SK-N-SH (cell line): Measurements from ENCODE around the gene TBX19. TPM values are rescaled to one million over a fixed set of nuclear protein-coding genes. Genes with fewer than 3 reads are reported as not detected.

Experiments used
- CTCF ChIA-PET: fragments of 300-600, 350-600 bp; formaldehyde crosslinking; extraction: SDS; loops from one replicate; lab custom pipeline; 2021; lab: Yijun Ruan, JAX
- POLR2A ChIA-PET: fragments of 350-600 bp; sonication (Branson Sonifier 250); formaldehyde crosslinking; extraction: SDS; loops from one replicate; lab custom pipeline; 2020; ENCODE audit warnings: antibody characterized with exemption, inconsistent platforms; lab: Yijun Ruan, JAX
- DNase-seq: peaks from one replicate; pipeline ENCODE4 v3.0.0; 2012
- H2AFZ ChIP-seq: fragments of 200-600 bp; sonication (generic); 2 replicates; pipeline ENCODE4 v1.8.1; 2016; ENCODE audit warnings: antibody characterized with exemption, mild to moderate bottlenecking, low read depth
- H3F3A ChIP-seq: fragments of 200-600 bp; sonication (generic); replicated peaks from 2 replicates; pipeline ENCODE3; 2016; ENCODE audit warnings: antibody characterized with exemption, mild to moderate bottlenecking; ENCODE audit not compliant: insufficient read depth
- H3K27ac ChIP-seq, 2 experiments: fragments of 200-500 bp in 1 of 2; fragments of 200-600 bp in 1 of 2; sonication (Bioruptor generic) in 1 of 2; sonication (generic), shearing (Covaris generic) in 1 of 2; 2 replicates each; pipeline versions ENCODE4 v1.5.1 to v1.6.1; 2014 to 2016; ENCODE audit warnings: low read depth in 2 of 2, inconsistent platforms in 1 of 2, low read length in 1 of 2, mild to moderate bottlenecking in 1 of 2, mixed read lengths in 1 of 2
- H3K27me3 ChIP-seq: fragments of 200-600 bp; sonication (generic), shearing (Covaris generic); 2 replicates; pipeline ENCODE4 v1.6.1; 2016; ENCODE audit warnings: mixed run types; ENCODE audit not compliant: insufficient read depth
- H3K36me3 ChIP-seq, 2 experiments: fragments of 200-500 bp in 1 of 2; fragments of 200-600 bp in 1 of 2; sonication (Bioruptor generic) in 1 of 2; sonication (generic) in 1 of 2; replicated peaks in 1 of 2; 2 replicates each; pipeline versions ENCODE3 to v1.5.1; 2014 to 2016; ENCODE audit warnings: low read length in 1 of 2, mild to moderate bottlenecking in 1 of 2; ENCODE audit not compliant: insufficient read depth in 2 of 2, control insufficient read depth in 1 of 2
- H3K4me1 ChIP-seq, 2 experiments: fragments of 200-500 bp in 1 of 2; fragments of 200-600 bp in 1 of 2; sonication (Bioruptor generic) in 1 of 2; sonication (generic), shearing (Covaris generic) in 1 of 2; 2 replicates each; pipeline versions ENCODE4 v1.5.1 to v1.6.1; 2014 to 2016; ENCODE audit warnings: low read depth in 1 of 2, low read length in 1 of 2, mixed run types in 1 of 2; ENCODE audit not compliant: insufficient read depth in 2 of 2, control insufficient read depth in 1 of 2
- H3K4me2 ChIP-seq: fragments of 200-600 bp; sonication (generic), shearing (Covaris generic); 2 replicates; pipeline ENCODE4 v1.6.1; 2017; ENCODE audit warnings: mixed run types
- H3K4me3 ChIP-seq, 2 experiments: fragments of 200-500 bp in 1 of 2; fragments of 200-600 bp in 1 of 2; sonication (Bioruptor generic) in 1 of 2; sonication (generic), shearing (Covaris generic) in 1 of 2; 2 replicates each; pipeline versions ENCODE4 v1.5.1 to v1.8.1; 2014 to 2016; ENCODE audit warnings: low read depth in 2 of 2, inconsistent platforms in 1 of 2, low read length in 1 of 2, mild to moderate bottlenecking in 1 of 2, mixed read lengths in 1 of 2, moderate library complexity in 1 of 2
- H3K79me2 ChIP-seq: fragments of 200-600 bp; sonication (generic); 2 replicates; pipeline ENCODE4 v1.8.1; 2017; ENCODE audit warnings: mild to moderate bottlenecking; ENCODE audit not compliant: insufficient read depth
- H3K9ac ChIP-seq: fragments of 200-600 bp; sonication (generic); 2 replicates; pipeline ENCODE4 v1.6.1; 2017; ENCODE audit warnings: mixed run types
- H3K9me2 ChIP-seq: fragments of 200-600 bp; sonication (generic); 2 replicates; pipeline ENCODE4 v1.6.1; 2017; ENCODE audit warnings: mixed run types
- H3K9me3 ChIP-seq: fragments of 200-600 bp; sonication (generic); 2 replicates; pipeline ENCODE4 v1.6.1; 2017; ENCODE audit warnings: mixed run types, mild to moderate bottlenecking, moderate library complexity
- H4K20me1 ChIP-seq: fragments of 200-600 bp; sonication (generic); 2 replicates; pipeline ENCODE4 v1.6.1; 2017; ENCODE audit warnings: mild to moderate bottlenecking, mixed run types; ENCODE audit not compliant: insufficient read depth
- EP300 ChIP-seq, 2 experiments: IDR thresholded peaks; 2 replicates each; pipeline versions ENCODE4 v1.4.0 to v1.6.1; 2012; ENCODE audit warnings: borderline replicate concordance in 1 of 2, low read depth in 1 of 2, low read length in 1 of 2
- FOXJ3 ChIP-seq: sonication (generic); formaldehyde crosslinking; IDR thresholded peaks from 2 replicates; pipeline ENCODE4 v1.5.1; 2020; ENCODE audit warnings: mild to moderate bottlenecking, missing genetic modification reagents
- FOXM1 ChIP-seq: IDR thresholded peaks from 2 replicates; pipeline ENCODE4 v1.4.0; 2012; ENCODE audit warnings: low read depth, mild to moderate bottlenecking
- GABPA ChIP-seq: IDR thresholded peaks from 2 replicates; pipeline ENCODE4 v1.4.0; 2012; ENCODE audit warnings: low read depth, mild to moderate bottlenecking
- JUND ChIP-seq: IDR thresholded peaks from 2 replicates; pipeline ENCODE4 v1.4.0; 2012
- MXI1 ChIP-seq: IDR thresholded peaks from 2 replicates; pipeline ENCODE4 v1.6.1; 2012; ENCODE audit warnings: mild to moderate bottlenecking, low read depth, low read length, improper control_type of control experiment
- NRF1 ChIP-seq: IDR thresholded peaks from 2 replicates; pipeline ENCODE4 v1.6.1; 2012; ENCODE audit warnings: low read depth, mild to moderate bottlenecking, low read length
- POLR2AphosphoS5 ChIP-seq: IDR thresholded peaks from 2 replicates; pipeline ENCODE4 v1.6.1; 2012; ENCODE audit warnings: low read depth, low read length
- RAD21 ChIP-seq: IDR thresholded peaks from 2 replicates; pipeline ENCODE4 v1.6.1; 2012; ENCODE audit warnings: mild to moderate bottlenecking, low read length
- RCOR1 ChIP-seq: fragments of 150-350 bp; IDR thresholded peaks from 2 replicates; pipeline ENCODE4 v1.6.1; 2017; ENCODE audit warnings: antibody characterized with exemption, low read length
- RFX5 ChIP-seq: IDR thresholded peaks from 2 replicates; pipeline ENCODE4 v1.6.1; 2012; ENCODE audit warnings: mild to moderate bottlenecking, improper control_type of control experiment, low read length
- TEAD4 ChIP-seq: IDR thresholded peaks from 2 replicates; pipeline ENCODE4 v1.4.0; 2012; ENCODE audit warnings: mild to moderate bottlenecking, borderline replicate concordance; ENCODE audit not compliant: insufficient read depth
- USF1 ChIP-seq: IDR thresholded peaks from 2 replicates; pipeline ENCODE4 v1.4.0; 2012; ENCODE audit warnings: low read depth, borderline replicate concordance
- USF2 ChIP-seq: fragments of 150-350 bp; IDR thresholded peaks from 2 replicates; pipeline ENCODE4 v1.6.1; 2017; ENCODE audit warnings: antibody characterized with exemption, low read length, low read depth, borderline replicate concordance
- WGBS: methylation state at CpG from one replicate; pipeline ENCODE4 v1.1.6; 2017; ENCODE audit warnings: low lambda C conversion rate; 5-methylcytosine and 5-hydroxymethylcytosine counted together
- polyA plus RNA-seq, 3 experiments: library from polyadenylated mRNA; depleted of rRNA; stranded (reverse); fragments of >200 nt; gene quantifications; 2 replicates each; pipeline ENCODE4 v1.2.3, GENCODE V29; 2012
- TF ChIP-seq, protein P1 (sequence below): IDR thresholded peaks from 2 replicates; pipeline ENCODE4 v1.4.0; 2012; ENCODE audit warnings: low read depth, borderline replicate concordance

Gene TBX19
- polyA plus RNA-seq, 1 of the 3 experiments (the other 2 are of a cell fraction), result 2.7 TPM

GRCh38 chr1:168295411-168296114 is 14.9 kb downstream of the TBX19 start:
- no peak for DNase-seq
- CTCF ChIA-PET, result interaction anchor here (0.6 to 1.7 kb wide), 2 partner anchors 47 to 666 kb away, joined by 3 to 6 read pairs; no protein-coding TSS in a partner anchor
- WGBS, result 68% methylated on average over 3 of the region's 8 CpGs

GRCh38 chr1:168297019-168297730 is 16.5 kb downstream of the TBX19 start:
- POLR2A ChIA-PET, result no interaction called here

More at GRCh38 chr1:168295411-168296114, 14.9 kb downstream of the TBX19 start:
- no peak overlapping the region for H2AFZ ChIP-seq
- H3K9me3 ChIP-seq, result no peaks in the 10 kb centered on the region
- POLR2A ChIA-PET, result no interaction called here
- H3K9ac ChIP-seq, result no peak overlapping the region
- H4K20me1 ChIP-seq, result no peaks in the 10 kb centered on the region
- H3F3A ChIP-seq, result no peaks in the 10 kb centered on the region
- H3K27ac ChIP-seq, result no peak overlapping the region
- no peaks in the 10 kb centered on the region for H3K79me2 ChIP-seq
- no peaks in the 10 kb centered on the region for H3K27me3 ChIP-seq
- TF ChIP-seq FOXJ3 (CRISPR knock-in tag) (no peak), RAD21 (no peak), USF1 (no peak), NRF1 (no peak), POLR2AphosphoS5 (no peak), RCOR1 (no peak), GABPA (no peak)
- no peak overlapping the region for H3K4me3 ChIP-seq
- H3K36me3 ChIP-seq, result peaks cover 0 to 4% of the 10 kb centered on the region in 2 experiments
- no peaks in the 10 kb centered on the region for H3K4me1 ChIP-seq
- no peak overlapping the region for H3K4me2 ChIP-seq
- H3K9me2 ChIP-seq, result no peaks in the 10 kb centered on the region

More at GRCh38 chr1:168297019-168297730, 16.5 kb downstream of the TBX19 start:
- Histone ChIP-seq H3K36me3 (no peaks in the 10 kb centered on the region), H3K4me3 (no peak overlapping the region), H3K9me2 (no peaks in the 10 kb centered on the region), H2AFZ (no peak overlapping the region), H3F3A (no peaks in the 10 kb centered on the region), H3K9me3 (no peaks in the 10 kb centered on the region), H3K27me3 (no peaks in the 10 kb centered on the region), H4K20me1 (no peaks in the 10 kb centered on the region), H3K9ac (no peak overlapping the region), H3K4me1 (peaks cover 0 to 7% of the 10 kb centered on the region in 2 experiments; a peak in 1 of 4 replicates), H3K79me2 (no peaks in the 10 kb centered on the region), H3K27ac (no peak overlapping the region), H3K4me2 (no peak overlapping the region)
- TF ChIP-seq POLR2AphosphoS5 (no peak), RFX5 (no peak), RAD21 (no peak), USF1 (no peak), MXI1 (no peak), FOXM1 (no peak), USF2 (no peak), JUND (no peak), RCOR1 (no peak), TEAD4 (no peak), EP300 (IDR thresholded peaks at IDR 0.05; ENCODE audit: borderline replicate concordance in 1 of 2, low read depth in 1 of 2, low read length in 1 of 2) (no peak)
- TF ChIP-seq, protein P1, sequence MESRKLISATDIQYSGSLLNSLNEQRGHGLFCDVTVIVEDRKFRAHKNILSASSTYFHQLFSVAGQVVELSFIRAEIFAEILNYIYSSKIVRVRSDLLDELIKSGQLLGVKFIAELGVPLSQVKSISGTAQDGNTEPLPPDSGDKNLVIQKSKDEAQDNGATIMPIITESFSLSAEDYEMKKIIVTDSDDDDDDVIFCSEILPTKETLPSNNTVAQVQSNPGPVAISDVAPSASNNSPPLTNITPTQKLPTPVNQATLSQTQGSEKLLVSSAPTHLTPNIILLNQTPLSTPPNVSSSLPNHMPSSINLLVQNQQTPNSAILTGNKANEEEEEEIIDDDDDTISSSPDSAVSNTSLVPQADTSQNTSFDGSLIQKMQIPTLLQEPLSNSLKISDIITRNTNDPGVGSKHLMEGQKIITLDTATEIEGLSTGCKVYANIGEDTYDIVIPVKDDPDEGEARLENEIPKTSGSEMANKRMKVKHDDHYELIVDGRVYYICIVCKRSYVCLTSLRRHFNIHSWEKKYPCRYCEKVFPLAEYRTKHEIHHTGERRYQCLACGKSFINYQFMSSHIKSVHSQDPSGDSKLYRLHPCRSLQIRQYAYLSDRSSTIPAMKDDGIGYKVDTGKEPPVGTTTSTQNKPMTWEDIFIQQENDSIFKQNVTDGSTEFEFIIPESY, result no peak
- CTCF ChIA-PET, result no interaction called here
- WGBS, result 79% methylated on average over 7 of the region's 7 CpGs
- DNase-seq, result no peak
